ENCODE results near the gene ABCB10.
"Not testable (repeated sequence)": the region's sequence is repeated elsewhere in the genome, so short reads cannot be mapped to it uniquely, and the experiment has no call there.

Gene ABCB10

DNA sequence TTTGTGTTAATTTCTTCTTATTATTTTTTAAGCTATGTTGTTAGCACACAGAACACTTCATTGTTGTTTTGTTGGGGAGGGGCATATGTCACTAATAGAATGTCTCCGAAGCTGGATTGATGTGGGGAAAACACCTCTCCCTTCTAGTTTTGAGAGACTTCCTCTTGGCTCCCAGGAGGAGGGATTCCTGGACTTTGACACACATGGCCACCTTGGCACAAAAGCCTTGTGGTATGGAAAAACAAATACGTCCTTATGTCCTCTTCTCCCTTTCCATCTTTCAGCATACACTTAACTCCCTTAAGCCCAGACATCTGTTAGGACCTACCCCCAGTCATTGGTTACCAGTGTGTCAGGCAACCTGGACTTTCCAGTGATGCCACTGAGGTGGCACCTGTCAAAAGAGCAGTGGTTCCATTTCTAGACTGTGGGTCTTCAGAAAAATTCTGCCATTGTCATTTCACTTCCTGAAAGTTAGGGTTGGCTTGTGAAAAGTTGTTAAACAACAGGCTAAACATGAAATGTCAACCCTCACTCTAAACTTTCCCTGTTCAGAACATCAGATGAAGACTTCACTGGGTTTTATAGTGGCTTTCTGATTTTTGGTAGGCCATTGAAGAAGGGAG lies 12.5 kb upstream of the ABCB10 start:
- DNase-seq = no peak

DNA sequence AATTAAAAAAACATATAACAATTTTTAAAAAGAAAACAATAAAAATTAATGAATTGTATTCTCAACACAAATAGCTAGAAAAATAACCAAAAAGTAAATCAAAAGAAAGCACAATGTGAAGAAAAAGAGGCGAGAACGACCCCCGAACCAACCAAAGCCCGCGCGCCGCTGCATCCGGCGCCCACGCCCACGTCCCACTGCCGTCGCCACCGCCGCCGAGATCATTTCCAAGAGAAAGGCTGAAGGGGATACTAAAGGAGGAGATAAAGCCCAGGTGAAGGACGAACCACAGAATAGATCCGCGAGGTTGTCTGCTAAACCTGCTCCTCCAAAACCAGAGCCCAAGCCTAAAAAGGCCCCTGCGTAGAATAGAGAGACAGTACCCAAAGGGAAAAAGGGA lies 11.8 kb upstream of the ABCB10 start:
- DNase-seq = no peak

DNA sequence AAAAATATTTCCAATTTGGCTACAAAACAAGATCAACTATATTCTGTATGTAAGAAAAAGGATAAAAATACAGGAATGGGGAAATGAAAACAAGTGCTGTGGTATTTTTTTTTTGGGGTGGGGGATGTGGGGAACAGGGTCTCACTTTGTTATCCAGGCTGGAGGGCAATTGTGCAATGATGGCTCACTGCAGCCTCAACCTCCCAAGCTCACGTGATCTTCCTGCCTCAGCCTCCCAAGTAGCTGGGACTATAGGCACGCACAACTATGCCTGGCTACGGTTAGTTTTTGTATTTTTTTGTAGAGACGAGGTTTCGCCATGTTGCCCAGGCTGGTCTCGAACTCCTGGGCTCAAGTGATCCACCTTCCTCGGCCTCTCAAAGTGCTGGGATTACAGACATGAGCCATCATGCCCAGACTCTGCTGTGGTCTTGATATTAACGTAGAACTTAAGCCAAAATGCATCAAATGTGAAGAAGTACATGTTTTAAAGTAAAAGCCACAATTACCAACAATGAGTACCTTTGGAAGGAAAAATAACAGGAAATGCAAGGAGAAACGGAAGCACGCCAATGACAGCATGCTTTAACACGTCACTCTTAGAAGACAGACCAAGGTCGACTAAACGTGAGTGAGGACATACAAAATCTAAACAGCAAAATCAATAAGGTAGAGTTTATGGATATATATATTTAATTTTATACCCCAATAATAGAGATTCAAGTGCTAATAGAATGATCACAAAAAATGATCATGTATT lies 8.8 kb upstream of the ABCB10 start:
- DNase-seq = no peak

DNA sequence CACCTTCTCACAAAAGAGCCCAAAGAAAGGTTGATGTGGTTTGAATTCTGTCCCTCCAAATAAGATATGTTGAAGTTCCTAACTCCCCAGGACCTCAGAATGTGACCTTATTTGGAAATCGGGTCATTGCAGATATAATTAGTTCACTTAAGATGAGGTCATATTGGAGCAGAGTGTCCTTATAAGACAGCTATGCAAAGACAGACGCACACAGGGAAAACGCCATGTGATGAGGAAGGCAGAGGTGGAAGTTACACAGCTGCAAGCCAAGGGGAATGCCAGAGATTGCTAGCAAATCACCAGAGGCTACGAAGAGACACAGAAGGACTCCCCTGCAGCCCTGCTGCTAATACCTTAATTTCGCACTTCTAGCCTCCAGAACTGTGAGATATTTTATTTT lies 5.2 kb upstream of the ABCB10 start:
- no peak for DNase-seq

DNA sequence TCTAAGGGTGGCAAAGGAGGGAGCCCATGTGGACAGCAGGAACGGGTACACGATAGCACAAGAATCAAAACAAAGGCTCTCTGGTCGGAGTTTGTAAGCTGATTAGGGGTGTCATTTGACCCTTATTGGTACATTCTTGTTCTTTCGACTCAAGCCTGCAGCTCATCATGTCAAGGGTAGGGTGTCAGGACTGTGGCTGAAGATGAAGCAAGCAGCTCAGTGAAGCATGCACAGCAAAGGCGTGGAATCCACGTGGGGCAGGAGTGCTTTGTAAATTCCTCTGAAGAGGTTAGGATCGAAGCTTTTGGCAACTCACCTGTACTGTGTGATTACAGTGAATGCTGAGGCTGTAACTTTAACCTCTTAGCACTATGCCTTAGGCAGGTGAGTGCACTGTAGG lies 4.7 kb upstream of the ABCB10 start:
- DNase-seq = no peak

DNA sequence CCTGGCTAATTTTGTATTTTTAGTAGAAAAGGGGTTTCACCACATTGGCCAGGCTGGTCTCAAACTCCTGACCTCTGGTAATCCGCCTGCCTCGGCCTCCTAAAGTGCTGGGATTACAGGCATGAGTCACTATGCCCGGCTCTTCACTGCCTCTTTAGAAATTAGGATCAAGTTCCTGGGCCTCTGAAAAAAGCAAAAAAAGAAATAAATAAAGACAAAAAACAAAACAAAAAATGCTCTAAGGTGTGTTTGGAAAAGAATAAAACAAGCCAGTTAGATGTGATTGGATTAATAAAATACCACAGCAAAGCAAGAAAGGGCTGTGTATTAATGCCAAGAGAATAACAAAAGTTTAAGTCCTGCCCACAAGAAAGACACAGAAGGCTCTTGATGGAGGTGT lies 4.2 kb upstream of the ABCB10 start:
- DNase-seq = no peak

DNA sequence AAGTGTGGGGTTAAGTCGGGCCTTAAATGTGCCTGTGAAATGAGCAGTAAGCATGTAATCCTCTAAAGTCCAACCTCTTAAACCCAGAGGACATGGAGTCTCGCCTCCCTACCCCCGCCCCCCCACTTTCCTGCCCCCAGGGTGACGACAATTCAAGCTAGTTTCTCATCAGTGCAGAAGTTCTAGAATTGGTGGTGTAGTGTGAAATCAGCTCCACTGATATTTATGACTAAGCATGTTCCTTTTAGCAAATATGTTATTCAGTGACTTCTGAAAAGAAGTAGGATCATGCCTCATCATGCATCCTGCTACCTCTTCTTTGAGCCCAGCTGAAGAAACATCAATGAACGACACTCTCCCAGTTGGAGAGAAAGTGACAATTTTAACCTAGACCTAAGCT lies 2.6 kb upstream of the ABCB10 start:
- no peak for DNase-seq

DNA sequence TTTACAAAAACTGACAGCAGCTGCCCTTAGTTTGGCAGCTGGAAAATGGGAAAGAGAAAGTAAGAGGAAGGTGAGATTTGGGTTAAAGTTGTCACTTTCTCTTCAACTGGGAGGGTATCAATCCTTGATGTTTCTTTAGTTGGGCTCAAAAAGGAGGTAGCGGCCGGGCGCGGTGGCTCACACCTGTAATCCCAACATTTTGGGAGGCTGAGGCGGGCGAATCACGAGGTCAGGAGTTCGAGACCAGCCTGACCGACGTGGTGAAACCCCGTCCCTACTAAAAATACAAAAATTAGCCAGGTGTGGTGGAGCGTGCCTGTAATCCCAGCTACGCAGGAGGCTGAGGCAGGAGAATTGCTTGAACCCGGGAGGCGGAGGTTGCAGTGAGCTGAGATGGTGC lies 1.6 kb upstream of the ABCB10 start:
- not testable (repeated sequence) for DNase-seq

DNA sequence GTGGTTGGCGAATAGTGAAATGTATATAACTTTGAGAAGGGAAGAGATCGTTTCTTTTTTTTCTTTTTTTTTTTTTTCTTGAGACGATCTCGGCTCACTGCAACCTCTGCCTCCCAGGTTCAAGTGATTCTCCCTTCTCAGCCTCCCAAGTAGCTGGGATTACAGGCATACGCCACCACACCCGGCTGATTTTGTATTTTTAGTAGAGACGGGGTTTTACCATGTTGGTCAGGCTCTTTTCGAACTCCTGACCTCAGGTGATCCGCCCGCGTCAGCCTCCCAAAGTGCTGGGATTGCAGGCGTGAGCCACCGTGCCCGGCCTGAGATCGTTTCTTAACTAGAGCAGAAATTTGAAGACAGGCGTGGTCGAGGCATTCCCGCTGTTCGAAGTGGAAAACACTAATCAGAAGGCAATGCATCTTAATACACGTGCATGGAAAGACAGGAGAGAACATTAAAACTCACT lies 862 bp upstream of the ABCB10 start:
- DNase-seq = not testable (repeated sequence)

DNA sequence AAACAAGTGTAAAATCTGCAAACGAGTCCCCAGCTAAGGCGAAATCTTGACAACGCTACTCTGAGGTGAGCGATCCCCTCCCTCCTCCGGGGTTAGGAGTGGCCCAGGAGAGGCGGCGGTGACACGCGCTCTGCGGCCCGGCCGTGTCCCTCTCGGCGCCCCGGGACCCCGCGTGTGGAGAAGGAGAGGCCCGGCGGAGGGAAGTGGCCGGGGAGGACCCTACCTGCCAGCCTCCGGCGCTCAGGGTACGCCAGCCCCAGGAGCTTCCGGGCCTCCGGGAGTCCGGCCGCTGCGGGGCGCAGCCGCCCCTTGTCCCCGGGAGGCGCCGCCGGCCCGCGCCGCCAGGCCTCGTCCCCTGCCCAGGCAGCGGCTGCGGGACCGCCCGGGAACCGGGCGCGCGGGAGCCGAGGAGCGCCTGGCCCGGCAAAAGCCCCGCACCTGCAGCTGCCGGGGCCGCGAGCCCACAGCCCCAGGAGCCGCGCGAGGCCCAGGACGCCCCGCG lies 543 bp downstream of the ABCB10 start:
- peak; percentile 16 for DNase-seq

DNA sequence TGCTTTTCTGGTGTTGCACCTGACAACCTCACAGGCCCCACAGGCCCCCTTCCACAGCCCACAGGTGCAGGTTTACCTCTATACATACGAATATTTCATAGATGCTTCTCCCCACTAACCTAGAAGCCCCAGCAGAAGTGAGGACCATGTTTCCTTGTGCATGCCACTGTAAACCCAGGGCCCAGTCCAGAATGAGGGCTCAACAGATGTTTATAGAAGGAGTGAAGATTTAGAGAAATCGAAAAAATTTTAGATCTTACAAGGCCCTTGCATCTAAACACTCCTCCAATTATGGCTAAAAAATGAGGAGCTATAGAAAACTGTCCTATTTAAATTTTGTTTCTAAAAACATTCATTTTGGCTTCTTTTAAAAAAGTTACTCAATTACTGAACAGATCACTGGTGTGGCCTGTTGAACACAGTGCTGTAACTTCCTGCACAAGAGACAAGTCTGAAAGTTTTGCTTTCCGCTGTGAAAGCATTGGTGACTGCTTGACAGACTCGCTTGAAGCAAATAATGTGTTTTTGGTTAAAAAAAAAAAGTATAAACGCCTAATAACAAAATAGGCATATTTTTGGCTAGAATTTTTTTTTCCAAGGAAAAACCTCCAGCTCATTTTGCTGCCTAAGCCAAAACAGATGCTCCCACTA lies 1.2 kb downstream of the ABCB10 start:
- no peak for DNase-seq

DNA sequence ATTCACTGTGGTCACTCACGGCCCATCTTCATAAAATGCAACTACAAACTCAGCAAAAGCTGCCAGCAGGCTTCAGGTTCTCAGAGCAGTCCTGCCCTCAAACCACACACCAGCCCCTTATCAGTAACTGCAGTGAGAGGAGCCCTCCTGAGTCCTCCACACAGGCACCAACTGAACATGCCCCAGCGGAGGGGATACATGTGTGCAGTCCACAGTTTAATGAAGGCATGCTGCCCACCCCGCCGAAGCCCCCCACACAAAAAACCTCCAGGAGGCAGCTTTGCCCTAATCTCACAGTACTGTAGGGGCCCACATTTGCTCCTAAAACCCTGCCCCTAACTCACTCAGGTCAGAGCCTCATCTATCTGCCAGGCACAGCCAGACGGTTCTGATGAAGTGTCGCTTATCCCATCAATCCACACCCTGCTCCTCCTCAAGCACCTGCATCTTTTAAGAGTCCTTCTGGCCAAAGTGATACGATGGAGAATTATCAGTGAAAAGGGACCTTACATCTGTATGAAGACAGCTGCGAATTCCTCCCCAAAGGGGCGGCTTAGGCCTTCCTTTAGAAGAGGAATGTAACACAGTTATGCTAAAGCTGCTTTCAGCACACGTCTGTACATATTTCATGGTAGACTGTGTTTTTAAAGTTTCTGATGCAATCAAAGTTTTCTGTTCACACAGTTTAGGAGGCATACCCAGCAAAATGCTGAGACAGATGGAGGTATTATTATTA lies 3.5 kb downstream of the ABCB10 start:
- DNase-seq = no peak

DNA sequence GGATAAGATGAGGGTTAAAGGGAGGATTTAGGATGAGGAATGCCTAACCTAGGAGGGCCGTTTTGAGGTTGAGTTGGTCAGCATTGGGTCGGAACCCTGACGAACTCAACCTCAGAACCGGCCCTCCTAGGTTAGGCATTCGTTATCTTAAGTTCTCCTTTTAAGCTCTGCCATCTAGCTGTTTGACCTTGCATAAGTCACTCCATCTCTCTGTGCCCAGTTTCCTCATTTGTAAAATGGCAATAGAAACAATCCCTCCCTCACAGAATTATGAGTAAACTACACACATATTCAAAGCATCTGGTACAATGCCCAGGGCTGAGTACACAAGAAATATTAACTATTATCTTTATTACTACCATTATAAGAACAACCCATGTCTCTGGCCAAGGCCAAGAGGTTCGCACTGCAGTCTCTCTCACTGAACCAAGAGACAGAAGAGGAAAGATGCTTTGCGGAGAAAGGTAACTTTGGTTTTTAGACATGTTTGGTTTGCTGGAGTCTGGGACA lies 4.8 kb downstream of the ABCB10 start:
- DNase-seq = no peak

DNA sequence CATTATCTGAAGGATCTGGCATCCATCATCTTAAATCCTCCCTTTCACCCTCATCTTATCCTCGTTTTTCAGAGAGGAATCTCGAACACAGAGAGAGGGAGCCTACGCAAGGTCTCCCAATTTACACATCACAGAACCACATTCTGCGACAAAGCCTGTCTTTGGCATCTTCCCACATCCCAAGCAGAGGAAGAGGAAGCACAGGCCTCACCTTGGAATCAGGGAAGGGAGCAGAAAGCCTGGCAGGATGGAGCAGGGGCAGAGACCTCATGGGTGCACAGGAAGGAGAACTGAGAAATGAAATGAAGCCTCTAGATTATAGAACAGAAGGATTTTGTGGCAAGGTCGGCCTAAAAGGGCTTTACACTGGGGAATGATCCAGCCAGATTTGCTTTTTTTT lies 5.8 kb downstream of the ABCB10 start:
- DNase-seq = no peak

DNA sequence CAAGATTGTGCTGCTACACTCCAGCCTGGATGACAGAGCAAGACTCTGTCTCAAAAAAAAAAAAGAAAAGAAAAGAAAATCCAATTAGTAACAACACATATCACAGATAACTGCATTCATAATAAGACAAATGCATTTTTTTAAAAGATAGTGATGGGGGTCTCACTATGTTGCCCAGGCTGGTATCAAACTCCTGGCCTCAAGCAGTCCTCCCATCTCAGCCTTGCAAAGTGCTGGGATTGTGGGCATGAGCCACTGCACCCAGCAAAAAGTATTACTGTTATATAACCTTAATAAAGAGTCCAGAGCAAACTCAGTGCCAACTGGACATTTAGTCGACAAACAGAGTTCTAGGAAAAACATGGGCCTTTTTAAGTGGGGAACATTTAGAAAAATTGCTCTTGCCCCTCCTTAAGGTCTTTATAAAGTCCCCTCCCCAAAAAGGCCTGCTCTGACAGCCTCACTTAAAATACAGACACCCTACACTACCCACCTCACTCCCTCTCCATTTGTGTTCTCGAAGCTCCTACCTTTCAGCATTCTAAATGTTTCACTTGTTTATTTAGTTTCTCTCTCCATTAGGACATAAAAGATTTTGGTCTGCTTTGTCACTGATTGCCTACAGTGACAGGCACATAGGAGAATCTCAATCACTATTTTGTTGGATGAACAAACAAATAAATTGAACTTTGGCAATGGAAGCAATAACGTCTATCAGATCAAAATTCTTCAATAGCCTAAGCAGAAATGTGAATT lies 7.5 kb downstream of the ABCB10 start:
- DNase-seq = no peak

DNA sequence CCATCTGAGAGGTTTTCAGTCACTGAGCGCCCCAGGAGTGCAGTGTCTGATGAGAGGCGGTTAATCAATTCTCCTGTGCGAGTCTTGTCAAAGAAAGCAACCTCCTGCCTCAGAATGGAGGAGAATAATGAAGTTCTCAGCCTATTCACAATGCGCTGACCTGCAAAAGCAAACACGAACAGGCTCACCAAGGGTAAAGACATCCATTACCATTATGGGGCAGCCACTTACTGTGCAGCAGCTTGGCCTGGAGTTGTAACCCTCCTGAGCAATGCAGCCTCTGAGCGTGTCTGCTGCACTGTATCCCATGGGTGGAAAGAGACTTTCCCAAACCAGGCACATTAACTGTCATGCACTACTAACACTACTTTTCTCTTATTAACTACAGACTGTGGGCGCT lies 11.0 kb downstream of the ABCB10 start:
- DNase-seq = no peak

DNA sequence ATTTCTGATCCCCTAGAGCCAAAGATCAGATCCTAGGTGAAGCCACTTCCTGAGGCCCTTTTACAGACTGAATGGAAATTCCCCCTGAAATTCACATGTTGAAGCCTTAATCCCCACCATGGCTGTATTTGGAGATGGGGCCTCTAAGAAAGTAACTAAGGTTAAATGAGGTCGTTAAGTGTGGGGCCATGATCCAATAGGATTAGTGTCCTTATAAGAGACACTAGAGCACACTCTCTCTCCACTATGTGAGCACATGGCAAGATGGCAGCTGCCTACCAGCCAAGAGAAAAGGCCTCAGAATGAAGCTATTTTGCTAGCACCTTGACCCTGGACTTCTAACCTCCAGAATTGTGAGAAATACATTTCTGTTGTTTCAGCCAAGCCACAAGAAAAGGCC lies 13.9 kb downstream of the ABCB10 start:
- DNase-seq = no peak

DNA sequence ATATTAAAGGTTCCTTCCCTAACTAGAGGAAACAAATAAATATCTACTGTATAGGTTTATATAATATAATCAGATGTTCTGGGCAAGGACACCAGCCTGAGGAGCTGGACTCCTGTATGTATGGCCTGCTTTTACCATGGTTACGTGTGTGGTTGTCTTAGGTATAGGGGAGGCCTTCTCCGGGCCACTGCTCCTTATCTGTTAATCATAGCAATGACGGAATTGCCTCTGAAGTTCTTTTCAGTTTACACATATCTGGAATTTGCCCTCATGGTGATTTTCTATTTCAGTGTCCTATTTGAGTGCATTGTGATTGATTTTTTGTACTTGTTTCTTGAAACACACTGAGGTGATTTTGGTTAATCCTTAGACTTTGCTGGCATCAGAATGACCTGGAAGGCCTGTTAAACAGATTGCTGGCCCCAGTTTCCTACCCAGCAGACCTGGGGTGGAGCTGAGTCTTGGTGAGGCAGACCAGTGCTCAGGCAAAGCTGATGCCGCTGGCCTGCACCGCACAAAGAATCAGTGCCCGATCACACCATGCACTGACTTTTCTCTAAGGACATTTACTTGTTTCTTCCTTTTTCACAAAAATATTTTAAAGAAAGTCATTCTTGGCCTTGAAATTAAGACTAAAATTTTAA lies 18.5 kb downstream of the ABCB10 start:
- no peak for DNase-seq

DNA sequence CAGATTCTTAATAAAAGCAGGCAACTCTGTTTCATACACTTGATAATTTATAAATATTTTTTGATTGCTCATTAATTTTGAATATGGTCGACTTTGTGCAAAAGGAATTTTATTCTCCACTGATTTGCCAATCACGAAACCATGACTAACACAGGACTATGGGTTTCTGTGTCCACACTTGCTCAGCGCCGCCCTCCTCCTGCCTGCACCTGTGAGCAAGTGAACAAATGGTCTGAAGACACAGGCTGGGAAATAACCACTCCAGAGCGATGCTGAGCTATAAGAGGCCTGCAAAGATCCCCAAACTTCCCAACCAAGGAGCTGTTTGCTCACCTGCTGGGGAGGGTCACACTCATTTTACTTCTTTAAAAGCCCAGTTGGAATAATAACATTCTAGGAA lies 19.6 kb downstream of the ABCB10 start:
- DNase-seq = no peak

DNA sequence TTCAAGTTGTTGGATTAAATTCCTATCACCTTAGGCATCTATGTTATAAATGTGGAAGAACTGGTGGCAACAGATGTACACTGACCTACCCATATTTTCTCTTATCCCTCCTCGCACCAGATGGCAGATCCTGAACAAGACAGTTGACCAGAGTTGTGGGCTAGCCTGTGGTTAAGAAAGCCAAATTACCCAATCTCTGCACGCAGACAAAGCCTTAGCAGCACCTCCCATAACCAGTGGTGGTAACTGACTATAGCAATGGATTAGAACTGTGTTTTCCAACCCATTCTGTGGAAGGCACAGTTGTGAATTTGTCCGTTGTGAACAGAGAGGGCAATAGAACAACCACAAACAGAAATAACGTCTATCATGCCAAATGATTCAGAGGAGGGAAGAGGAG lies 20.6 kb downstream of the ABCB10 start:
- DNase-seq = no peak

DNA sequence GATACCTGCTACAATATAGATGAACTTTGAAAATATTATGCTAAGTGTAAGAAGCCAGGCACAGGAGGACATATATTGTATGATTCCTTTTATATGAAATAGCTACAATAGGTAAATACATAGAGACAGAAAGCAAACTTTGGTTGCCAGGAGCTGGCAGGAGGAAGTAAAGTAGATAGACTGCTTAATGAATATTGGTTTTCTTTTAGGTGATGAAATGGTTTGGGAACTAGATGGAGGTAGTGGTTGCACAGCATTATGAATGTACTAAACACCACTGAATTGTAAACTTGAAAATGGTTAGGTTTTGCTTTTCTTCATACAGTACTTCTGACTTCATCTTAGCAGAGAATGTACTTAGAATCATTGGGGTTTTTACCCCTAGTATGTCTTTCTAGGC lies 21.5 kb downstream of the ABCB10 start:
- DNase-seq = no peak

DNA sequence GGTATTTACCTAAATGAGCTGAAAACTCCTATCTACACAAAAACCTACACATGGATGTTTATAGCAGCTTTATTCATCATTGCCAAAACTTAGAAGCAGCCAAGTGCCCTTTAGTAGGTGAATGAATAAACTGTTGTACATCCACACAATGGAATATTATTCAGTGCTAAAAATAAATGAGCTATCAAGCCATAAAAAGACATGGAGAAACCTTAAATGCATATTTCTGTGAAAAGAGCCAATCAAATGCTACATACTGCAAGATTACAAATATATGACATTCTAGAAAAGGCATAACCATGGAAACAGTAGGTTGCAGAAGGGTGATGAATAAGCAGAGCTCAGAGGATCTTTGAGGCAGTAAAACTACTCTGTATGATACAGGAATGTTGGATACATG lies 23.3 kb downstream of the ABCB10 start:
- no peak for DNase-seq

Measured in activated CD4-positive, alpha-beta T cell treated with anti-CD3 and anti-CD28 coated beads, Interleukin-2, amount 50 U/mL, for 1 hour (primary cell).